ENCODE measurements around the gene HPS3.

Gene HPS3

GRCh38 chr3:149122721-149123578 is 6.5 kb upstream of the HPS3 start:
- DNase-seq (ENCODE audit: low spot score), result no peak

- no peak for DNase-seq (ENCODE audit: low spot score)
Measured at GRCh38 chr3:149128821-149129220, 617 bp upstream of the HPS3 start.

GRCh38 chr3:149131589-149131988 is 2.2 kb downstream of the HPS3 start:
- DNase-seq (ENCODE audit: low spot score), result no peak

GRCh38 chr3:149134575-149134974 is 5.1 kb downstream of the HPS3 start:
- DNase-seq (ENCODE audit: low spot score), result no peak

- no peak for DNase-seq (ENCODE audit: low spot score)
Measured at GRCh38 chr3:149142682-149143081, 13.2 kb downstream of the HPS3 start.

- DNase-seq (ENCODE audit: low spot score), result no peak
Measured at GRCh38 chr3:149145356-149145755, 15.9 kb downstream of the HPS3 start.

- DNase-seq (ENCODE audit: low spot score), result peak; percentile 22
Measured at GRCh38 chr3:149145974-149146373, 16.5 kb downstream of the HPS3 start.

- no peak for DNase-seq (ENCODE audit: low spot score)
Measured at GRCh38 chr3:149150436-149150835, 21.0 kb downstream of the HPS3 start.

GRCh38 chr3:149151843-149152242 is 22.4 kb downstream of the HPS3 start:
- no peak for DNase-seq (ENCODE audit: low spot score)

- no peak for DNase-seq (ENCODE audit: low spot score)
Measured at GRCh38 chr3:149152420-149152819, 23.0 kb downstream of the HPS3 start.

- no peak for DNase-seq (ENCODE audit: low spot score)
Measured at GRCh38 chr3:149153402-149153801, 24.0 kb downstream of the HPS3 start.

- DNase-seq (ENCODE audit: low spot score), result no peak
Measured at GRCh38 chr3:149160754-149161300, 31.4 kb downstream of the HPS3 start.

GRCh38 chr3:149162007-149162406 is 32.6 kb downstream of the HPS3 start:
- DNase-seq (ENCODE audit: low spot score), result no peak

GRCh38 chr3:149163066-149163465 is 33.6 kb downstream of the HPS3 start:
- DNase-seq (ENCODE audit: low spot score), result no peak

GRCh38 chr3:149167898-149168297 is 38.5 kb downstream of the HPS3 start:
- DNase-seq (ENCODE audit: low spot score), result no peak

GRCh38 chr3:149170672-149171071 is 41.2 kb downstream of the HPS3 start:
- DNase-seq (ENCODE audit: low spot score), result no peak

GRCh38 chr3:149174901-149175300 is 45.5 kb downstream of the HPS3 start:
- no peak for DNase-seq (ENCODE audit: low spot score)

GRCh38 chr3:149177122-149177521 is 47.7 kb downstream of the HPS3 start:
- DNase-seq (ENCODE audit: low spot score), result no peak

GRCh38 chr3:149179220-149179619 is 49.8 kb downstream of the HPS3 start:
- no peak for DNase-seq (ENCODE audit: low spot score)

- no peak for DNase-seq (ENCODE audit: low spot score)
Measured at GRCh38 chr3:149180057-149180573, 50.7 kb downstream of the HPS3 start.

- no peak for DNase-seq (ENCODE audit: low spot score)
Measured at GRCh38 chr3:149181182-149181581, 51.7 kb downstream of the HPS3 start.

GRCh38 chr3:149186219-149186618 is 56.8 kb downstream of the HPS3 start:
- DNase-seq (ENCODE audit: low spot score), result no peak

- DNase-seq (ENCODE audit: low spot score), result no peak
Measured at GRCh38 chr3:149186721-149187120, 57.3 kb downstream of the HPS3 start.

- no peak for DNase-seq (ENCODE audit: low spot score)
Measured at GRCh38 chr3:149188494-149188893, 59.1 kb downstream of the HPS3 start.
